GM18951 (cell line): ENCODE data around the gene SND1.
"Not testable (repeated sequence)": the region's sequence is repeated elsewhere in the genome, so short reads cannot be mapped to it uniquely, and the experiment has no call there.

ENCODE experiments used
- POLR2A ChIP-seq: IDR thresholded peaks from 4 replicates; pipeline ENCODE4 v1.6.1; 2011; ENCODE audit warnings: mild to moderate bottlenecking; ENCODE audit not compliant: insufficient read length, insufficient read depth; ENCODE audit errors: extremely low read depth
- in situ Hi-C: fragments of 300-500 bp; cut with MboI; formaldehyde crosslinking; loops from one replicate; pipeline ENCODE4 v1.12.0; 2022; ENCODE audit warnings: low sequenced_read_pairs, mixed read lengths, inconsistent platforms; ENCODE audit not compliant: unreplicated experiment

Gene SND1

GRCh38 chr7:127819975-127820731, 168.2 kb downstream of the SND1 start:
- no peak for TF ChIP-seq POLR2A
- in situ Hi-C loops: no loop called here

GRCh38 chr7:127820732-127821085, 168.7 kb downstream of the SND1 start:
- no peak for TF ChIP-seq POLR2A
- in situ Hi-C loops: no loop called here

- no peak for TF ChIP-seq POLR2A
- in situ Hi-C loops: no loop called here
Observed at GRCh38 chr7:127821146-127821545, 169.2 kb downstream of the SND1 start.

GRCh38 chr7:127822822-127823508, 171.0 kb downstream of the SND1 start:
- in situ Hi-C loops: no loop called here
- TF ChIP-seq POLR2A: no peak

- in situ Hi-C loops: no loop called here
- no peak for TF ChIP-seq POLR2A
Observed at GRCh38 chr7:127824682-127825081, 172.7 kb downstream of the SND1 start.

GRCh38 chr7:127828843-127829500, 177.0 kb downstream of the SND1 start:
- TF ChIP-seq POLR2A: no peak
- in situ Hi-C loops: no loop called here

- in situ Hi-C loops: no loop called here
- no peak for TF ChIP-seq POLR2A
Observed at GRCh38 chr7:127831318-127832219, 179.6 kb downstream of the SND1 start.

GRCh38 chr7:127832592-127832991, 180.6 kb downstream of the SND1 start:
- no peak for TF ChIP-seq POLR2A
- in situ Hi-C loops: no loop called here

- no peak for TF ChIP-seq POLR2A
- in situ Hi-C loops: no loop called here
Observed at GRCh38 chr7:127833641-127834040, 181.6 kb downstream of the SND1 start.

GRCh38 chr7:127835679-127836078, 183.7 kb downstream of the SND1 start:
- no peak for TF ChIP-seq POLR2A
- in situ Hi-C loops: no loop called here

GRCh38 chr7:127837816-127838410, 185.9 kb downstream of the SND1 start:
- in situ Hi-C loops: not testable (repeated sequence)

- TF ChIP-seq POLR2A: no peak
- in situ Hi-C loops: no loop called here
Observed at GRCh38 chr7:127838816-127839415, 186.9 kb downstream of the SND1 start.
